ENCODE measurements around the gene XRCC3. TPM values are rescaled to one million over a fixed set of nuclear protein-coding genes. Genes with fewer than 3 reads are reported as not detected.

XRCC3 gene
- total and polyA plus RNA-seq, 3 donors from 2014 or later = 16.6 to 41.1 (median 40.3) TPM

DNA sequence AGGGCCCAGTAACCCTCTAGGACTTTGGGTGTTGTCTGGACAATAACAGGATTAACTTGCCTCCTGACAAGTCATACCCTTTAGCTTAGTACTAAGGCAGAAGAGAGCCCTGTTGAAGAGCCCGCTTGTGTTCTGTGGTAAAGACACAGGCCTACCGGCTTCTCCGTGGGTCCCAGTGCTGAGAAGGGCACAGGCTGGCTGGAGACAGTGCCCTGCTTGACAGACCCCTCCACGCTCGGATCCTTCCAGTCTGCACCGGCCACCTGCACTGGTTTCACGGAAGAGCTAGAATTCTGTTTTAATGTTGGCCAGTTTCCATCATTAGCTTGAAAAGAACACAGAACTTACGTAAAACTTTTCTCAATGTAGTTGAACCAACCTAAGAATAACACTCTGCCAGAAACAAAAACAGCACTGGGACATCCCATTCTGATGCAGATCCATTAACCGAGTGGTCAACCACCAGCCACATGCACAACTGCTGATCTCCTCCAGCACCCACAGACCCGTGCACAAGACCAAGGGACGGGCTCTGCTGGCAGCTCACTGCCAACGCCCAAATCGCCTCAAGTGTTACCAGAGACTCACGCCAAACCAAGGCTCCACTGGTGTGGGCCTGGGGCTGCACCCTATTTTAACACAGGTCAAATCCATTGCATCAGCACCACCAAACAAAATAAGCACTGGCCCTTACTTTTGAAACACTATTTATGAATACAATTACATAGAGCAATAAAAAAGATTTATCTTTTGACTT lies 27.4 kb upstream of the XRCC3 start:
- no peaks in the 10 kb centered on the region for H3K36me3 ChIP-seq (ENCODE audit: low read depth, missing control alignments)

DNA sequence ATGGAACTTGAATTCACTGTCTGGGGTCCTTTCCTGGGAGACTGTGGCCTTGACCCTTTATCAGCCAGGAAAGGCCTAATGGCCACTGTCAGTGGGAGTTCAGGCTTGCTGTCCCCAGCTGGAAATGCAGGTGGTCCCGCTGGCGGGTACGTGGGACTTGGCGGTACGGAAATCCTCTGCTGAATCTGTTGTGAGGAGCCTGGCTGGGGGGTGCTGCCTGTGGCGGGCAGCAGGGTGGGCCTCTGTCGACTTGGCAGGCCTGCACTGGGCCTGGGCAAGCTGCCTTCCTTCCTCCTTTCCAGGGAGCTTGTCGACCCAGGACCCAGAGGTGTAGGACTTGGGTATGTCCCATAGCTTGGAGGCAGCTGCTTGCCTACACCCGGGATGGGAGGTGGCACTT lies 26.6 kb upstream of the XRCC3 start:
- H3K27ac ChIP-seq = peak overlapping the region in 1 of 2 donors; percentile 15
- intact Hi-C loops (cut with DNase I; ENCODE audit: low total_unique reads) = no loop called here
- TF ChIP-seq, protein P1, sequence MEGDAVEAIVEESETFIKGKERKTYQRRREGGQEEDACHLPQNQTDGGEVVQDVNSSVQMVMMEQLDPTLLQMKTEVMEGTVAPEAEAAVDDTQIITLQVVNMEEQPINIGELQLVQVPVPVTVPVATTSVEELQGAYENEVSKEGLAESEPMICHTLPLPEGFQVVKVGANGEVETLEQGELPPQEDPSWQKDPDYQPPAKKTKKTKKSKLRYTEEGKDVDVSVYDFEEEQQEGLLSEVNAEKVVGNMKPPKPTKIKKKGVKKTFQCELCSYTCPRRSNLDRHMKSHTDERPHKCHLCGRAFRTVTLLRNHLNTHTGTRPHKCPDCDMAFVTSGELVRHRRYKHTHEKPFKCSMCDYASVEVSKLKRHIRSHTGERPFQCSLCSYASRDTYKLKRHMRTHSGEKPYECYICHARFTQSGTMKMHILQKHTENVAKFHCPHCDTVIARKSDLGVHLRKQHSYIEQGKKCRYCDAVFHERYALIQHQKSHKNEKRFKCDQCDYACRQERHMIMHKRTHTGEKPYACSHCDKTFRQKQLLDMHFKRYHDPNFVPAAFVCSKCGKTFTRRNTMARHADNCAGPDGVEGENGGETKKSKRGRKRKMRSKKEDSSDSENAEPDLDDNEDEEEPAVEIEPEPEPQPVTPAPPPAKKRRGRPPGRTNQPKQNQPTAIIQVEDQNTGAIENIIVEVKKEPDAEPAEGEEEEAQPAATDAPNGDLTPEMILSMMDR (IDR thresholded peaks at IDR 0.05) = no peak
- no peak for TF ChIP-seq POLR2A (IDR thresholded peaks at IDR 0.05)
- DNase-seq = no peak
- no peaks in the 10 kb centered on the region for H3K36me3 ChIP-seq (ENCODE audit: low read depth, missing control alignments)
- 65 to 92% methylated on average over 3 to 9 of the region's 9 CpGs for WGBS, 2 donors
- no peaks in the 10 kb centered on the region for H3K27me3 ChIP-seq
- no peaks in the 10 kb centered on the region for H3K9me3 ChIP-seq
- peaks cover 24% of the 10 kb centered on the region for H3K4me1 ChIP-seq
- no peak overlapping the region for H3K4me3 ChIP-seq

More for the DNA sequence above, 27.4 kb upstream of the XRCC3 start:
- intact Hi-C loops (cut with DNase I; ENCODE audit: low total_unique reads) = no loop called here
- Histone ChIP-seq H3K9me3 (no peaks in the 10 kb centered on the region), H3K27me3 (no peaks in the 10 kb centered on the region), H3K27ac (no peak overlapping the region), H3K4me3 (no peak overlapping the region), H3K4me1 (peaks cover 18% of the 10 kb centered on the region)
- no peak for DNase-seq
- 85 to 88% methylated on average over 14 of the region's 14 CpGs for WGBS, 2 donors
- no peak for TF ChIP-seq POLR2A (IDR thresholded peaks at IDR 0.05)
- TF ChIP-seq, protein P1 (IDR thresholded peaks at IDR 0.05) = no peak

DNA sequence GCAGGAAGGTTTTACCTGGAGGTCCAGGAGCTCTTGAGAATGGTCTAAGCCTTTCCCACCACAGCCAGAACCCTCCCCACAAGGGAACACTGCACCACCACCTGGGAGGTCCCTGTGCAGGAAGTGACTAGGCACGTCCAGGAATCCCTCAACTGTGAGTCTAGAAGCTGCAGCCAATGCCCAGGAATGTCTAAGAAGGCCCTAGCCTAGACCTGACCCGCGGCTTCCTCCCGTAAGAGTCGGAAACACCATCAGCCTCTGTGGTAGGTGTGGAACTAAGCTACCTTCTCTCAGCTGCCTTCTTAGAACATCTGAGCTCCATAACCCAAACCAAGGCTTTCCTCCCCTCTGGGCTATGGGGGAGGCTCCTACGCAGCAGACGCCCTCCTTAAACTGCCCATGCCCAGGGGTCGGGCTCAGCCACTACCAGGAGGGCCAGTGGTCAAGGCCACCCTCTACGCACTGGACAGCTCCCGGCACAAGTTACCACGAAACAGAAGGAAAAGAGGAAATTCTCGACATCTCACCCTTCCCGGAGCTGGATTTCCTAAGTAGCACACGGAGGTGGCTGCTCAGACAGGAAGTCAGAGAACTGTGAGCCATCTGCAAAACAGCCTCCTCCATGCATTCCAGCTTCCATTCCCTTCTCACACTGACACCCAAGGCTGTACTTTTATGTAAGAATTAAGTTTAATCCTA lies 25.9 kb upstream of the XRCC3 start:
- no peaks in the 10 kb centered on the region for H3K27me3 ChIP-seq
- H3K4me3 ChIP-seq = no peak overlapping the region
- H3K4me1 ChIP-seq = peaks cover 30% of the 10 kb centered on the region
- TF ChIP-seq POLR2A (IDR thresholded peaks at IDR 0.05) = no peak
- TF ChIP-seq, protein P1 (IDR thresholded peaks at IDR 0.05) = no peak
- peak overlapping the region in 1 of 2 donors; percentile 15 for H3K27ac ChIP-seq
- no peaks in the 10 kb centered on the region for H3K9me3 ChIP-seq
- no peak for DNase-seq
- H3K36me3 ChIP-seq (ENCODE audit: low read depth, missing control alignments) = no peaks in the 10 kb centered on the region
- 40 to 60% methylated on average over 10 to 14 of the region's 14 CpGs for WGBS, 2 donors
- intact Hi-C loops (cut with DNase I; ENCODE audit: low total_unique reads) = no loop called here

DNA sequence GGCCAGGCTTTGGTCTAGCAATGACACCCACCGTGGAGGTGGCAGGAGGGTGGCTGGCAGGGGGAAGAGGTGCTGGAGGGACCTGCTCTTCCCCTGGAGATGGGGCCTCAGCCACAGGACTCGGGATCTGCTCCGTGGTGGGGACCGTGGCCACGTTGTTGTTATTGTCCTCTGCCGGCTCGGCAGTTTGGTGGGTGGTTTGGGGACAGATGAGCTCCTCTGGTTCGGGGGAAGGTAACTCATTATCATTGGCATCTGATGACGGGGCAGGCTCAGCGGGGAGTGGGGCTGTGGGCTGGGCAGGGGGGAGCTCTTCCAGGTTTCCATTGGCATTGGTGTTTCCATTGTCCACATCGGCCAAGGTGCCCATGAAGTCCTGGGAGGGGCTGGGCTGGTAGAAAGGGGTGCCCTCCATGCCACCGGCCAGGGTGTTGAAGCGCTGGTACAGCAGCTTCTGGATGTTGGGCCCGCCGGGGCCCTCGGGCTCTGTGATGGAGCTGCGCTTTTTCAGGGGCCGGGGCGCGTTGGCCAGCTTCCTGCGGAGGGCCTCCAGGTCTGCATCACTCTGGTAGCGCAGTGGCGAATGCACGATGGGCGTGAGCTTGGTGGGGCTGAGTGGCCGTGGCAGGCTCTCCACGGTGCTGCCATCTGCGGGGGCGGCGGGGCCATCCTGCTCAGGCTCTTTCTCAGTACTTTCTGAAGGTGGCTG lies 24.7 kb upstream of the XRCC3 start:
- Histone ChIP-seq H3K27ac (no peak overlapping the region), H3K27me3 (no peaks in the 10 kb centered on the region), H3K4me3 (no peak overlapping the region), H3K36me3 (ENCODE audit: low read depth, missing control alignments) (no peaks in the 10 kb centered on the region), H3K9me3 (no peaks in the 10 kb centered on the region), H3K4me1 (peaks cover 42% of the 10 kb centered on the region)
- TF ChIP-seq, protein P1 (IDR thresholded peaks at IDR 0.05) = no peak
- TF ChIP-seq POLR2A (IDR thresholded peaks at IDR 0.05) = no peak
- DNase-seq = no peak
- intact Hi-C loops (cut with DNase I; ENCODE audit: low total_unique reads) = no loop called here
- WGBS, 2 donors = 89 to 96% methylated on average over 11 to 30 of the region's 30 CpGs

Data from testis (tissue), 3 donors.